Fibroblast of lung (primary cell): ENCODE measurements around the gene ATP6V0B. TPM values are rescaled to one million over a fixed set of nuclear protein-coding genes. Genes with fewer than 3 reads are reported as not detected.

ENCODE experiments used
- DNase-seq, 2 donors: peaks; one replicate each; pipeline versions ENCODE4 v3.0.0 to v3.0.0-alpha.2; 2010; ENCODE audit warnings: low read depth in 2 of 2
- H2AFZ ChIP-seq: 2 replicates; pipeline ENCODE4 v1.5.1; 2012; ENCODE audit warnings: low read length, control low read depth, inconsistent platforms
- H3K27ac ChIP-seq: 2 replicates; pipeline ENCODE4 v1.5.1; 2011; ENCODE audit warnings: low read length, control low read depth; ENCODE audit not compliant: insufficient read depth
- H3K27me3 ChIP-seq: 2 replicates; pipeline ENCODE4 v1.5.1; 2011; ENCODE audit warnings: mild to moderate bottlenecking, low read length; ENCODE audit not compliant: control insufficient read depth, insufficient read depth
- H3K36me3 ChIP-seq: 2 replicates; pipeline ENCODE4 v1.5.1; 2011; ENCODE audit warnings: low read length; ENCODE audit not compliant: control insufficient read depth, insufficient read depth
- H3K4me1 ChIP-seq: 2 replicates; pipeline ENCODE4 v1.5.1; 2011; ENCODE audit warnings: low read length; ENCODE audit not compliant: control insufficient read depth, insufficient read depth; ENCODE audit errors: extremely low read depth
- H3K4me2 ChIP-seq: 2 replicates; pipeline ENCODE4 v1.5.1; 2011; ENCODE audit warnings: low read length, control low read depth; ENCODE audit not compliant: insufficient read depth; ENCODE audit errors: extremely low read depth
- H3K4me3 ChIP-seq, 4 experiments: fragments of 200-600 bp in 1 of 4; sonication (generic) in 1 of 4; replicated peaks in 1 of 4; 2 replicates each; pipeline ENCODE4 v1.5.1; 2011 to 2016; ENCODE audit warnings: low read length in 4 of 4, low read depth in 3 of 4, mild to moderate bottlenecking in 3 of 4, control low read depth in 2 of 4, inconsistent platforms in 1 of 4, mixed read lengths in 1 of 4; ENCODE audit not compliant: insufficient read depth in 1 of 4; ENCODE audit errors: control extremely low read depth in 1 of 4
- H3K79me2 ChIP-seq: 2 replicates; pipeline ENCODE4 v1.5.1; 2012; ENCODE audit warnings: mild to moderate bottlenecking, low read length, inconsistent platforms; ENCODE audit not compliant: control insufficient read depth, insufficient read depth
- H3K9ac ChIP-seq: 2 replicates; pipeline ENCODE4 v1.5.1; 2011; ENCODE audit warnings: mild to moderate bottlenecking, low read length, control low read depth; ENCODE audit not compliant: insufficient read depth
- H3K9me3 ChIP-seq: 2 replicates; pipeline ENCODE4 v1.5.1; 2012; ENCODE audit warnings: low read depth, low read length; ENCODE audit not compliant: control insufficient read depth, insufficient read depth
- H4K20me1 ChIP-seq: 2 replicates; pipeline ENCODE4 v1.5.1; 2011; ENCODE audit warnings: low read length; ENCODE audit not compliant: control insufficient read depth, insufficient read depth; ENCODE audit errors: extremely low read depth
- CTCF ChIP-seq, 2 donors: IDR thresholded peaks in 1 of 2; conservative IDR thresholded peaks in 1 of 2; 1 replicate in 1 of 2; 2 replicates in 1 of 2; pipeline ENCODE4 v1.5.1; 2011 to 2012; ENCODE audit warnings: low read length in 2 of 2, control low read depth in 1 of 2, inconsistent platforms in 1 of 2, low read depth in 1 of 2, mild to moderate bottlenecking in 1 of 2
- EZH2 ChIP-seq: IDR thresholded peaks from 2 replicates; pipeline ENCODE4 v1.5.1; 2012; ENCODE audit warnings: low read length, control low read depth, mild to moderate bottlenecking; ENCODE audit errors: missing control alignments
- polyA plus RNA-seq, 2 donors: library from polyadenylated mRNA; depleted of rRNA in 1 of 2; stranded (reverse) in 1 of 2; unstranded in 1 of 2; fragments of >200 nt; gene quantifications; 2 replicates each; pipeline ENCODE4 v1.2.1, GENCODE V29; 2011 to 2012; ENCODE audit warnings: missing spikeins in 1 of 2
- total RNA-seq: library from RNA; depleted of rRNA; stranded (reverse); fragments of >200 nt; gene quantifications from 2 replicates; pipeline ENCODE4 v1.2.1, GENCODE V29; 2014

ATP6V0B gene
- total and polyA plus RNA-seq, 2 donors (not counting 1 experiment from before 2014, with no cell fraction given), result 83.5 to 121 TPM

GRCh38 chr1:43969746-43970466, 4.9 kb upstream of the ATP6V0B start, which contains the start of gene DPH2:
TSS of gene DPH2 (plus strand) at chr1:43970010. CDS start at chr1:43970176, 166 bp downstream.
- H3K9ac ChIP-seq, result peak within 1 kb of the TSS; percentile 60
- H3K4me2 ChIP-seq, result peak within 1 kb of the TSS; percentile 60
- peaks cover 6% of the 10 kb centered on the region for H3K4me1 ChIP-seq
- H4K20me1 ChIP-seq, result no peaks in the 10 kb centered on the region
- H3K79me2 ChIP-seq, result peaks cover 5% of the 10 kb centered on the region
- H3K27me3 ChIP-seq, result no peaks in the 10 kb centered on the region
- DNase-seq, result peak; percentile 97
- no peak for TF ChIP-seq EZH2
- TF ChIP-seq CTCF (conservative IDR thresholded peaks at IDR 0.05 in 1 of 2, IDR thresholded peaks at IDR 0.05 in 1 of 2; ENCODE audit: low read depth in 1 of 2, low read length in 2 of 2), result peak in 1 of 2 donors; percentile 6
- H3K36me3 ChIP-seq, result peaks cover 6% of the 10 kb centered on the region
- H3K27ac ChIP-seq, result peak within 1 kb of the TSS; percentile 46
- no peaks in the 10 kb centered on the region for H3K9me3 ChIP-seq
- H3K4me3 ChIP-seq, result peak within 1 kb of the TSS; percentile 77 to 97 (median 92)
- peak within 1 kb of the TSS; percentile 87 for H2AFZ ChIP-seq

GRCh38 chr1:43970502-43970901, 4.3 kb upstream of the ATP6V0B start:
- no peaks in the 10 kb centered on the region for H3K27me3 ChIP-seq
- no peak for DNase-seq
- peak overlapping the region; percentile 77 to 97 (median 92) for H3K4me3 ChIP-seq
- H3K27ac ChIP-seq, result peak overlapping the region; percentile 46
- H4K20me1 ChIP-seq, result no peaks in the 10 kb centered on the region
- H3K4me2 ChIP-seq, result peak overlapping the region; percentile 57
- H3K9me3 ChIP-seq, result no peaks in the 10 kb centered on the region
- H3K4me1 ChIP-seq, result peaks cover 6% of the 10 kb centered on the region
- H3K9ac ChIP-seq, result peak overlapping the region; percentile 60
- peaks cover 6% of the 10 kb centered on the region for H3K36me3 ChIP-seq
- TF ChIP-seq EZH2 (no peak), CTCF (conservative IDR thresholded peaks at IDR 0.05 in 1 of 2, IDR thresholded peaks at IDR 0.05 in 1 of 2; ENCODE audit: low read depth in 1 of 2, low read length in 2 of 2) (no peak)
- no peak overlapping the region for H2AFZ ChIP-seq
- H3K79me2 ChIP-seq, result peaks cover 11% of the 10 kb centered on the region

GRCh38 chr1:43970911-43971310, 3.8 kb upstream of the ATP6V0B start:
- Histone ChIP-seq H2AFZ (no peak overlapping the region), H4K20me1 (no peaks in the 10 kb centered on the region), H3K27ac (no peak overlapping the region), H3K9ac (no peak overlapping the region), H3K4me1 (peaks cover 6% of the 10 kb centered on the region), H3K27me3 (no peaks in the 10 kb centered on the region), H3K36me3 (peaks cover 6% of the 10 kb centered on the region), H3K4me2 (peak overlapping the region; percentile 57), H3K9me3 (no peaks in the 10 kb centered on the region), H3K4me3 (peak overlapping the region; percentile 77 to 97 (median 92)), H3K79me2 (peaks cover 15% of the 10 kb centered on the region)
- TF ChIP-seq EZH2 (no peak), CTCF (conservative IDR thresholded peaks at IDR 0.05 in 1 of 2, IDR thresholded peaks at IDR 0.05 in 1 of 2; ENCODE audit: low read depth in 1 of 2, low read length in 2 of 2) (no peak)
- no peak for DNase-seq
